ENCODE measurements around the gene KRTAP29-1. TPM values are rescaled to one million over a fixed set of nuclear protein-coding genes. Genes with fewer than 3 reads are reported as not detected.
"Not testable (repeated sequence)": the region's sequence is repeated elsewhere in the genome, so short reads cannot be mapped to it uniquely, and the experiment has no call there.

KRTAP29-1 gene, protein sequence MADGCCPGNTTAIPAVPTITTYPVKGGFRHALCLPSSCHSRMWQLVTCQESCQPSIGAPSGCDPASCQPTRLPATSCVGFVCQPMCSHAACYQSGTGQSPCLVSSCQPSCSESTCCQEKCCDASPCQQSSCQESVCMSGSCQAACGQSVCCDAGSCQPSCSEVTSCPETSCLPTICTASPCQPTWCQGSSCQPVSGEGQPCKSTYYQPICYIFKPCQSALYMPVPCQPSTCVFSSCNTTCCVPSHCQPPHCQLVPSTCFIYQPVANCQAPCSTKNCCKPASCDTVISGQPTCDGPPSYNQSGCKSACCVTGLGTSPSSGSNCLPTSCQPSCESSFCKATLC
- polyA plus RNA-seq (2012; ENCODE audit: insufficient read length, low read depth): not detected

DNA sequence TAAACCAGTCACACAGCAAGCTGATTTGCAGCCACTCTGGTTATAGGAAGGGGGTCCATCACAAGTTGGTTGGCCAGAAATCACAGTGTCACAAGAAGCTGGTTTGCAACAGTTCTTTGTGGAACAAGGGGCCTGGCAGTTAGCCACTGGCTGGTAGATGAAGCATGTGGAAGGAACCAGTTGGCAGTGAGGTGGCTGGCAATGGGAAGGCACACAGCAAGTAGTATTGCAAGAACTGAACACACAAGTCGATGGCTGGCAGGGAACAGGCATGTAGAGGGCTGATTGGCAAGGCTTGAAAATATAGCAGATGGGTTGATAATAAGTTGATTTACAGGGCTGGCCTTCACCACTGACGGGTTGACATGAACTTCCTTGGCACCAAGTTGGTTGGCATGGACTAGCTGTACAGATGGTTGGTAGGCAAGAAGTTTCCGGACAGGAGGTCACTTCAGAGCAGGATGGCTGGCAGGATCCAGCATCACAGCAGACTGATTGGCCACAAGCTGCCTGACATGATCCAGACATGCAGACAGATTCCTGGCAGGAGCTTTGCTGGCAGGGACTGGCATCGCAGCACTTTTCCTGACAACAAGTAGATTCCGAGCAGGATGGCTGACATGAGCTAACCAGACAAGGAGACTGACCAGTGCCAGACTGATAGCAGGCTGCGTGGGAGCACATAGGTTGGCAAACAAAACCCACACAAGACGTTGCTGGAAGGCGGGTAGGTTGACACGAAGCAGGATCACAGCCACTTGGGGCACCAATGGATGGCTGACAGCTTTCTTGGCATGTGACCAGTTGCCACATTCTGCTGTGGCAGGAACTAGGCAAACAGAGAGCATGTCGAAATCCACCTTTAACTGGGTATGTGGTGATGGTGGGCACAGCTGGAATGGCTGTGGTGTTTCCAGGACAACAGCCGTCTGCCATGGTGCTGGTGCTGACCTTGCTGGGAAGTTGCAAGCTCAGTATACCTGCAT, at the start of gene KRTAP29-1:
Gene KRTAP29-1 (minus strand): TSS at position 936 of the 986 bp plus-strand sequence. CDS start 0 bp downstream, at position 936.
- TF ChIP-seq FOXP2 (optimal IDR thresholded peaks at IDR 0.05; ENCODE audit: borderline replicate concordance, extremely low read depth, extremely low read length, insufficient read depth): no peak
- no peak for TF ChIP-seq POLR2AphosphoS5 (IDR thresholded peaks at IDR 0.05; ENCODE audit: low read depth, low read length)
- TF ChIP-seq SIN3A (IDR thresholded peaks at IDR 0.05; ENCODE audit: borderline replicate concordance, insufficient read depth, low read length): no peak
- no peak for TF ChIP-seq REST (IDR thresholded peaks at IDR 0.05; ENCODE audit: insufficient read depth in 1 of 2, low read depth in 2 of 2, low read length in 2 of 2)
- TF ChIP-seq TAF1 (IDR thresholded peaks at IDR 0.05; ENCODE audit: borderline replicate concordance, insufficient read depth, low read length): no peak

DNA sequence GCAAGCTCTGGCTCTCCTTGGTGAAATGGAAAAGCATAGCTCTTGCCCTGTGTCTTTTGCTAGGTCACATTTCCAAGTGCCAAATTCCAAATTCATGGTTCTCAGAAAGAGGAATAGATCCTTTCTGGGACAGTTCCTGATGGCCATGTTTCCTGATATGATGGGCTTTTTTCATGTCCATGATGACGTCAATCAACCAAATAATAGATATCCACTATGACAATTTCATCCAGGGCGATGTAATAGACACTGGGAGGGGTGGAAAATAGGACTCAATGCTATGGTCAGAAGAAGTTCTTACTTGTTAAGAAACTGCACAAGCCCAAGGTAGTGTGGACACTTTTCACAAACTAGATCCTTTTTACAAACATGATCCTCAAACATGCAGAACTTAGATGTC, 48.5 kb upstream of the KRTAP29-1 start:
- TF ChIP-seq POLR2AphosphoS5 (IDR thresholded peaks at IDR 0.05; ENCODE audit: low read depth, low read length): no peak
- no peak for TF ChIP-seq SIN3A (IDR thresholded peaks at IDR 0.05; ENCODE audit: borderline replicate concordance, insufficient read depth, low read length)
- no peak for TF ChIP-seq REST (IDR thresholded peaks at IDR 0.05; ENCODE audit: insufficient read depth in 1 of 2, low read depth in 2 of 2, low read length in 2 of 2)
- no peak for TF ChIP-seq FOXP2 (optimal IDR thresholded peaks at IDR 0.05; ENCODE audit: borderline replicate concordance, extremely low read depth, extremely low read length, insufficient read depth)
- no peak for TF ChIP-seq TAF1 (IDR thresholded peaks at IDR 0.05; ENCODE audit: borderline replicate concordance, insufficient read depth, low read length)

DNA sequence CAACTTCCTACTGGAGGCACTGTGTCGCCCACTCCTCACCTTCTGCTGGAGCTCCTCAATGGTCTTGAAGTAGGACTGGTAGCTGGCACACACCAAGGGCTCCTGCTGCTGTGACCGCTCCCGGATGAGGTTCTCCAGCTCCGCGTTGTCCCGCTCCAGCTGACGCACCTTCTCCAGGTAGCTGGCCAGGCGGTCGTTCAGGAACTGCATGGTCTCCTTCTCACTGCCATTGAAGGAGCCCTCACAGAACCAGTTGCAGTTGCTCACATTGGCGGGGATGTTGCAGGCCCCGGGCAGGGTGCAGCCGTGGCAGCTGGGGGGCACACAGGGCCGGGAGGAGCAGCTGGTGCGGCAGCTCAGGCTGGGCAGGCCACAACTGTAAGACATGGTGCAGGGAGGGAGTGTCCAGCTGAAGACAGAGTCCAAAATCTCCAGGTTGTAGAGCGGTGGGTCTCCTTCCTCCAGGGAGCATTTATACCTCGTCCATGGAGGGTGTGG, 47.8 kb upstream of the KRTAP29-1 start, which contains the start of gene KRT33A:
Gene KRT33A (minus strand): TSS at position 448 of the 498 bp plus-strand sequence. CDS start 61 bp downstream, at position 387.
- not testable (repeated sequence) for TF ChIP-seq POLR2AphosphoS5 (IDR thresholded peaks at IDR 0.05; ENCODE audit: low read depth, low read length); REST (IDR thresholded peaks at IDR 0.05; ENCODE audit: insufficient read depth in 1 of 2, low read depth in 2 of 2, low read length in 2 of 2); FOXP2 (optimal IDR thresholded peaks at IDR 0.05; ENCODE audit: borderline replicate concordance, extremely low read depth, extremely low read length, insufficient read depth)

DNA sequence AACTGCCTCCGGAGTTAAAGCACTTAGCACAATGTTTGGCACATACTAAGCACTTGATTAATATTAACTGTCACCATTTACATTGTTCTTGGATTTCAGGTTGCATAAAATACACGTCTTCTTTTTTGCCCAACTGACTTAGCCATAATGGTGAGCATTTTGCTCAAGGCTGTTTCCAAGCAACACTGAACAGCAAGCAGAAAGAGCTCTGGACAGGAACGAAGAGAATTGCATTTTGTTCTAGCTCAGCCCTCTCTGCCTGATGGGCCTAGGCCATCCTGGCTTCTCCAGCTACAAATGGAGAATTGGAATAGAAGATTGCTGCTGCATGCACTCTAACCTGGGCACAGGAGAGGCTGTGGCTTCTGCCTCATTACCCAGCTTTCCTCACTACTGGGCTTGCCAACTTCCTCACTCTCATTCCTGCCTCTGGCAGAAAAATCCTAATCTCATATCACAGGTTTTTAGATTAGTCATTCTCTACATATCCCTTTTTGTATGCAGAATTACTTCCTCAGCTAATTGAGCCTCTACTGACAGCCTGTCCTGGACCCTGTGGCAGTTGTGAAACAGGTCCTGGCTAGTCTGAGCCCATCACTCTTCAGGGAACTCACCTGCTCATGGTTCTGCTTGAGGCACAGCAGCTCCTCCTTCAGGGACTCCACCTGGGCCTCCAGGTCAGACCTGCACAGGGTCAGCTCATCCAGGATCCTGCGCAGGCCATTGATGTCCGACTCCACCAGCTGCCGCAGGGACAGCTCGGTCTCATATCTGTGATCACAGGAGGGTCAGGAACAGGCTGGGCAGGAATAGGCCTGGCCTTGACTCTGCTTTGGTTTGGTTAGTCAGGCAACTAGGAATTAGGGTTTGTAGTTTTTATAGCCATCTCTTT, 45.5 kb upstream of the KRTAP29-1 start:
- TF ChIP-seq SIN3A (IDR thresholded peaks at IDR 0.05; ENCODE audit: borderline replicate concordance, insufficient read depth, low read length): no peak
- no peak for TF ChIP-seq FOXP2 (optimal IDR thresholded peaks at IDR 0.05; ENCODE audit: borderline replicate concordance, extremely low read depth, extremely low read length, insufficient read depth)
- no peak for TF ChIP-seq POLR2AphosphoS5 (IDR thresholded peaks at IDR 0.05; ENCODE audit: low read depth, low read length)
- TF ChIP-seq REST (IDR thresholded peaks at IDR 0.05; ENCODE audit: insufficient read depth in 1 of 2, low read depth in 2 of 2, low read length in 2 of 2): no peak
- TF ChIP-seq TAF1 (IDR thresholded peaks at IDR 0.05; ENCODE audit: borderline replicate concordance, insufficient read depth, low read length): no peak
